Measurements from ENCODE around the gene TBXAS1.

TBXAS1 gene

GRCh38 chr7:139829025-139829774 lies at the start of gene TBXAS1:
Gene TBXAS1, plus strand, starts transcription at chr7:139829264. Its CDS starts 127 bp downstream, at chr7:139829391.
- no peak for FAIRE-seq

DNA sequence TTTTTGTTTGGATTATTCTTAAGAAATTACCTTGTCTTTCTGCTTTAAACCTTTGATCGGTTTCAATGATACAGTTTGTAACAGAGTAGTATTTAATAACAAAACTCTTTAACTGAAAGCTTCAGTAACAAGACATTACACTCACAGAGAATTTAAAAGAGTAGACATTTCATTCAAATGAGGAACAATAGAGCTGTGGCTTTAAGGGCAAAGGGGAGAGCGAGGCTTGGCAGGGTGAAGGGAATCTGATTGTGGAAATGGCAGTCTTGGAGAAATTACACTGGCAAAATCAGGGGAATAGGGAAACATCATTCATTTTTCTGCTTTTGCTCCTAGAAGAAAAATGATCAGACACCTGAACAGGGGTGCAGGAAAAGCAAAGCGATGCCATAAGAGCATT lies 46.1 kb upstream of the TBXAS1 start:
- no peak for FAIRE-seq

DNA sequence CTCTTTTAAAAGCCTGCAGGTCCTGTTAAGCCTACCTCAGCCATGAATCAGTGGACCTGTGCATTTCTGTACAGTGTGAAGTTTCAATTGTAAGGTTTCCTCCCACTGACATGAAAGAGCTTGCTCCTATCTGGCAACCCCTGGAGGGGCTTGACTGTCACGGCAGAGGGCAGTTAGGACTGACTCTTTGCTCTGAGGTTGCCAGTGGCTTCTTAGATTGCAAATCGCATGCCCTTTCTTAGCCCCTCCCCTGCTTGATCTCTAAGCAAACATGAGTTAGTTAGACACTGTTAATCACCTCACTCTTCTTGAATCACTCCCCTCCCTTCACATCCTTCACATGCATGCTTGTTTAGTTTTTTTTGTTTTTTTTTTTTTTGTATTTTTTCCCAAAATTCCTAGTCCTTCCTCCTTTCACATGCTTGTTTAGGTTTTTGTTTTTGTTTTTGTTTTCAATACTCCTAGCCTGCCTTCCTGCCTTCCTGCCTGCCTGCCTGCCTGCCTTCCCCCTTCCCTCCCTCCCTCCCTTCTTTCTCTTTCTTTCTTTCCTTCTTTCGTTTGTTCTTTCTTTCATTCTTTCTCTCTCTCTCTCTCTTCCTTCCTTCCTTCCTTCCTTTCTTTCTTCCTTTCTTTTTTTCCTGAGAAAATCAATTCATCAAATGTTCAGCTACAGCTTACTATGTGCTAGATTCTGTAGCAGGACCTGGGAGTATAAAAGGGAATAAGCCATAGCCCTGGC lies 45.2 kb upstream of the TBXAS1 start:
- FAIRE-seq, result no peak

- FAIRE-seq, result no peak
Measured at GRCh38 chr7:139784648-139785047, 44.4 kb upstream of the TBXAS1 start.

DNA sequence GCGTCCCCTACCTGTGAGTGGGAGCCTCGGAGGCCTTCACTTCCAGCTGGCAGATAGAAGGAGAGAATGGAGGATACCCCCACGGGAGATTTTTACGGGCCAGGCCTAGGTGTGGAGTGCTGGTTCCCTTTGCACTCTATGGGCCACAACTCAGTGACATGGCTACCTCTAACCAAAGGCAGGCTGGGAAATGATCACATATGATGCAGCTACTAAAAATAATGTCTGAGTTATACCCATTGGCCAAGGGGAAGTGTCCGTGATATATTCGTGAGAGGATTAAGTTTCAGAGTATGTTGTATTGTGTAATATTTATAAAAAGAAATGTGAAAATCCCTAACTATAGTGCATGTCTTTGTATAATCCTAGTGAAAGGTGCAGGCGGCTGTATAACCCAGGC lies 37.7 kb upstream of the TBXAS1 start:
- no peak for FAIRE-seq

DNA sequence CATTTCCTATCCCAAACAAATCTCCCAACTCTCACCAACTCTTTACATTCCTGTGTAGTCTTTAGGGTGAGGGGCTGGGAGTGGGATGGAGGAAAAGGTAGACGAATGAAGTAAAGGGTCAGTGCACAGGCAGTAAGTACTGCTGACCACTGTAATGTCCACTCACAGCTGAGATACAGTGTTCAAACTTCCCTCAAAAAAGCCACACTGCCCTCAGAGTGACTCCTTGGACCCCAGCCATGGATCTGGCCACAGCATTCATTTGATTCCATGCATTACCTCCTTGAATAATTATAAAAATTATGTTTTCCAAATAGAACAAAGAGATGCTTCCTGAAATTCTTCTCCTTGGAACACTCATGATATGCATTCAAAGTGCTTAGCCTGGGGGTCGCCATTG lies 31.5 kb upstream of the TBXAS1 start:
- FAIRE-seq, result no peak

- FAIRE-seq, result no peak
Measured at GRCh38 chr7:139798221-139798620, 30.8 kb upstream of the TBXAS1 start.

- FAIRE-seq, result no peak
Measured at GRCh38 chr7:139798892-139799291, 30.2 kb upstream of the TBXAS1 start.

DNA sequence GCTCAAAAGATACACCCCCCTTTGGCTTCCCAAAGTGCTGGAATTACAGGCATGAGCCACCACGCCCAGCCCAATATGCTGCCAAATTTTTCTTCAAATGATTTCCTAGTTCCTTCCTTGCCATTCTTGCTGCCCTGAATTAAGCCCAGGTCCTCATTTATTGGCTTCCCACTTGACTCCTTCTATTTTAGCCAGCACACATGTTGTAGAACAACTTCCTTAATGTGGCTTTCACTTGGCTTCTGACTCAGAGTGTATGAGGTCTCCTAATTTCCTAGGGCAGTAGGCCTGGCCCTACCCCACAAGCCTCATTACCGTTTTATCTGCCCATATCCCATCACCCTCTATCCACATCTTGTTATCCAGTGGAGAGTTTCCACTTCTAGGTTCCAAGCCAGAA lies 29.5 kb upstream of the TBXAS1 start:
- FAIRE-seq, result no peak

- no peak for FAIRE-seq
Measured at GRCh38 chr7:139804571-139804970, 24.5 kb upstream of the TBXAS1 start.

DNA sequence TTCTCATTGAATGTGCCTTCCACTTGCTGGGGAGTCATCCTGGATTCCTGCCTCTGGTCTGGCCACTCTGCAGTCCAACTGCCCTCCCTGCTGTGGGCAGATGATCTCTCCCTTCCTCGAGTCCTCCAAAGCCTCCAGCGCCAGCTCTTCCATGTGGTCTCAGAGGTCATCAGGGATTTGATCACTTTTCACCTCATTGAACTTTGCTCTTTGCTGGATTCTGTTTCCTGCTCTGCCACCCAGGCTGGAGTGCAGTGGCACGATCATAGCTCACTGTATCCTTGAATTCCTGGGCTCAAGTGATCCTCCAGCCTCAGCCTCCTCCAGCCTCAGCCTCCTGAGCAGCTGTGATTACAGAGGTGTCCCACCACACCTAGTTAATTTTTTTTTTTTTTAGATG lies 22.1 kb upstream of the TBXAS1 start:
- no peak for FAIRE-seq

GRCh38 chr7:139808427-139808826 lies 20.6 kb upstream of the TBXAS1 start:
- no peak for FAIRE-seq

DNA sequence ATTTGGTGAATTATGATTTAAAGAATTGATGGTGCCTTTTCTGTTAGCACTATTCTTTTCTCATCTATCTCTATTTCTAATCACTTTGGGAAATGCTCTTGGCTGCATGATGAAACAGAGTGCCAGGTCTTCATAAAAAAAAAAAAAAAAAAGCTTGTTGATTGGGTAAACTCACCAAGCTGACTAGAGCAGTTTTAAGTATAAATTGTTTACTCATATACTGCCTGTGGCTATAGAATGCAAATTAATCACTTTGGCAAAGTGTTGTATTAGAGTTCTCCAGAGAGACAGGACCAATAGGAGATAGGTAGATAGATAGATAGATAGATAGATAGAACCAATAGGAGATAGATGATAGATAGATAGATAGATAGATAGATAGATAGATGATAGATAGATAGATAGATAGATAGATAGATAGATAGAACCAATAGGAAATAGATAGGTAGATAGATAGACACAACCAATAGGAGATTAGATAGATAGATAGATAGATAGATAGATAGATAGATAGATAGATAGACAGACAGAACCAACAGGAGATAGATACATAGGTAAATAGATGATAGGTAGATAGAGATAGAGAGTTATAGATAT lies 20.1 kb upstream of the TBXAS1 start:
- no peak for FAIRE-seq

DNA sequence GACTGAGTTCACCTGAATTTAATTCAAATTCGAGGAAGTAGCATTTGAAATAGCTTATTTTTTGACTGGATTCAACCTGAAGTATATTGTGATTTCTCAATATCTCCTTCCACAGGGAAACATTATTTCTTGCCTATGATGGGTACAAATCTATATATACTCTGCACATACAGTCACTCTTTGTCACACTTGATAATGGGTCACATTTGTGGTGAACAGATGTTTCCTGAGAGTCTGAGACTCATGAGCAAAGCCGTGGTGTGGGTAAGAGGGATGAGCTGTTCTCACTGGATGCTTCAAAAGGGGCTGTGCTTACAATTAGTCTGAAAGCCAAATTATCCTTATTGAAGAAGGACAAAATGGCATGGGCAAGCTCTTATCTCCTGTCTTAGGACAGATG lies 18.0 kb upstream of the TBXAS1 start:
- FAIRE-seq, result no peak

GRCh38 chr7:139813151-139813550 lies 15.9 kb upstream of the TBXAS1 start:
- no peak for FAIRE-seq

GRCh38 chr7:139813689-139814088 lies 15.4 kb upstream of the TBXAS1 start:
- no peak for FAIRE-seq

GRCh38 chr7:139817249-139817648 lies 11.8 kb upstream of the TBXAS1 start:
- no peak for FAIRE-seq

- FAIRE-seq, result no peak
Measured at GRCh38 chr7:139820089-139820488, 9.0 kb upstream of the TBXAS1 start.

- no peak for FAIRE-seq
Measured at GRCh38 chr7:139821349-139822105, 7.5 kb upstream of the TBXAS1 start.

DNA sequence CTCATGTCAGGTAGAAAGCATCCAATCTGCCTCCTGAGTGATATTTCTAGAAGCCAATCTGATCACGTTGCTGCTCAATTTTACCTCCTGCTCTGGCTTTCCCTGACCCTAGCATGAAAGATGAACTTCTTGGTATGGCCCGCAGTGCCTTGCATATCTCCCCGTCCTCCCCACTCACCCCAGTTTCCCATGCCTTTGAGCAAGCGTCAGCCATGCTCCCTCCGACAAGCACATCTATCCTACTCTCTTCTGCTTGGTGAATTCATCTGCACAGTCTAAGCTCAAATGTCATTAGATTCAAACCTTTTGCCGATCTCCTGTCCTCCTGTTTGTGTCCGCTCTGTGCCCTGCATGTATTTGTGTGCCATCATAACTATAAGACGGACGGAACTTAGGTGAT lies 6.2 kb upstream of the TBXAS1 start:
- no peak for FAIRE-seq

DNA sequence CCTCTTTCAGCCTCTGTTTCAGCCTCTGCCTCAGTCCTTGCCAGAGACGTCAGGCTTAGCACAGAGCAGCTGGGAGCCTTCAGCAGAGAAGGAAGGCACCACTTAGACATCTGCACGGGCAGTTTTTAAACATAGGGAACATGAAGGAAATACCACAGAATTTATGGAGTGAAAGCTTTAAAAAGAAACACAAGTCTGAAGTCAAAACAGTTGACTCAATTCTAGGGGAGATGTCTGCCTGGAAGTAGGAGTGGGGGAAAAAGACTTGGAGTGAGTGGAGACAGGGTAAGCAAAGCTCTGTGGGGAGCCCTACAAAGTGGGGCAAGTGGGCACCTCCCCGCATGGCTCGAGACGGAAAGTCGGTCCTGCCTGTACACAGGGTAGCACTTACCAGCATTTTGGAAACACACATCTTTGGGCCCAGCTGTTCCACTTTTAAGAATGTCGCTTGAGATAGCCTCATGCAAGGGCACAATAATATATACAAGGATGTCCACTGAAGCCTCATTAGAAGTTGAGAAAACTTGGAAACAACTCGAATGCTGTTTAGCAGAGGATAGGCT lies 5.0 kb upstream of the TBXAS1 start:
- no peak for FAIRE-seq

GRCh38 chr7:139825666-139826290 lies 3.3 kb upstream of the TBXAS1 start:
- no peak for FAIRE-seq
